Epithelial cell of prostate (primary cell): ENCODE results near the gene FAF2.

Experiments used
- DNase-seq: peaks from one replicate; pipeline ENCODE4 v3.0.0-alpha.2; 2011; ENCODE audit warnings: low read depth, low spot score
- H3K27ac ChIP-seq: fragments of 450-650 bp; 2 replicates; pipeline ENCODE4 v1.5.1; 2017; ENCODE audit warnings: mild to moderate bottlenecking

Gene FAF2

GRCh38 chr5:176528761-176529115 lies 80.6 kb downstream of the FAF2 start:
- DNase-seq, result no peak
- no peak overlapping the region for H3K27ac ChIP-seq

- H3K27ac ChIP-seq, result no peak overlapping the region
- DNase-seq, result no peak
Measured at GRCh38 chr5:176529116-176529740, 81.0 kb downstream of the FAF2 start.

- DNase-seq, result no peak
- no peak overlapping the region for H3K27ac ChIP-seq
Measured at GRCh38 chr5:176529741-176530141, 81.6 kb downstream of the FAF2 start.

DNA sequence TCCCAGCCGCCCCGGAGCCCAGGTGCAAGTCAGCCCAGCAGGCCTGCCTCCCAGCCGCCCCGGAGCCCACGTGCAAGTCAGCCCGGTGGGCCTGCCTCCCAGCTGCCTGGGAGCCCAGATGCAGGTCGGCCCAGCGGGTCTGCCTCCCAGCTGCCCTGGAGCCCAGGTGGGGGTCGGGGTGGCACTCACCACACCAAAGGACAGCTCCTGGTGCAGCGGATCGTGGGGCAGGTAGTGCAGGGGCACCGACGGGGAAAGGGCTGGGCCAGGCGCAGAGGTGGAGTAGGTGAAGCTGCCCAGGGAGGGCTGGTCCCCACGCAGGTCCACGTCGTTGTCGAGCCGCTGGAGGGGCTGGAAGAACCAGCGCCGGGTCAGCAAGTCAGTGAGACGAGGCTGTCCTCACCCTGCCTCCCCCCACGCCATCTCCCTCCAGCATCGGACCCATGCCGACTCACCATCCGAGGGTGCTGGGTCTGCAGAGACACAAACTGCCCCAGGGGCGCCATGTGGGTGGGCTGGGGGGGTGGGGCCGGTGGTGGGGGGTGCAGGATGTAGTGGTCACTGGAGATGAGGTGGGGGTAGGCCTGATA lies 82.3 kb downstream of the FAF2 start:
- no peak for DNase-seq
- no peak overlapping the region for H3K27ac ChIP-seq

DNA sequence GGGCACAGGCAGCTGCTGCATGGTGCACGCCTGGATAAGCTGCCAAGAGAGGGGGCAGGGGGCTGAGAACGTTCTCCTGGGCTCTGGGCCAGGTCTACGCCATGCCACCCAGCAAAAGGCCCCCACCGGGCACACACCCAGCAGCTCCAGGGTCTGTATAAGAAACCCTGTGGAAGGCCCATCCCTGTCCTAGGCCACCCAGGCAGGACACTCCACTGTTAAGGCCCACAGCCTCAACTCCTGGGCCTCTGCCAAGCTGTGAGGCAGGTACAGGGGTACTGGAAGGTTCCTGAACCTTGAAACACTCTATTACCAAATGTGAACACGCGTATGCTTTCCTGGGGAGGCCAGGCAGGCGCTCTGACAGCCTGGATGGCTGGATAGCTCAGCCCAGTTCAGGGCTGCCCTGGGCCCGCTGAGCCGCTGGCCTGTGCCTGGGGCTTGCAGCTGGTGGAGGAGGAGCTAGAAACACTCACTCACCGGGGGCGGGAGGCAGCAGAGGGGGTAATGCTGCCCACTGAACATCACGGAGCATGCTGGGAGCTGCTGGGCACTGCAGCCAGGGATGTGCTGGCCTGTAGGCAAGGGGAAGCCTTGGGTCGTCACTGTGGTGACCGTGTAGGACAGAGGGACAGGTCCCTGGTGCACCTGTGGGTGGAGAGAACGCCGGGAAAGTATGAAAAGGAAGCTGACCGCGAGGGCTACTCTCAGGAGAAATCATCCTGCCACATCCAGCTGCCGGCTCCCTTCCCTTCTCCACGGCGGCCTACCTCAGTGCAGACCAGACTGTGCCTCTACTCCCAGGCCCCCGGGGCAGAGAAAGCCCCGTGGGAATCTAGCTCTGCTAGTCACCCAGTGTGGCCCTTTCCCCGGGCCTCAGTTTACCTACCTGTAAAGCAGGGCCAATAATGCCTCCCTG lies 83.1 kb downstream of the FAF2 start:
- no peak for DNase-seq
- no peak overlapping the region for H3K27ac ChIP-seq

- H3K27ac ChIP-seq, result no peak overlapping the region
- no peak for DNase-seq
Measured at GRCh38 chr5:176531902-176532493, 83.8 kb downstream of the FAF2 start.

DNA sequence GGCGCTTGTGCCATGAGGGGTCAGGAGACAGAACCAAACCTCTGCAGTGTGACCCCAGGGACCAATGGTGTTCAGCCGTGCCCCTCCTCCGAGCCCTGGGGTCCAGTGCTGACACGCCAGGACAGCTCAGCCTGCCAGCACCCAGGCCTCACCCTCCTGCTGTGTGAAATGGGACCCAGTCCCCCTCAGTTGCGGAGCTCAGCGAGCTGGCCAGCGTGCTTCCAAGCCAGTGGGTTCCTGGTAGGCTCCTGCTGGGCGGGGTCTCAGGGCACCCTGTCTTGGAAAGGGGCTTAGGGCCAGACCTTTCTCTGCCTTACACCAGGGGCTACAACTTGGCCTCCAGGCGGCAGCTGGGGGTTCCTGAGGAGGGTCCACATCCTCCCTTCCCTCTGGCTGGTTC lies 84.6 kb downstream of the FAF2 start:
- H3K27ac ChIP-seq, result no peak overlapping the region
- DNase-seq, result no peak

GRCh38 chr5:176533390-176533789 lies 85.2 kb downstream of the FAF2 start:
- peak overlapping the region; percentile 93 for H3K27ac ChIP-seq
- no peak for DNase-seq

GRCh38 chr5:176533894-176534611 lies 85.9 kb downstream of the FAF2 start:
- H3K27ac ChIP-seq, result peak overlapping the region; percentile 93
- DNase-seq, result no peak

- DNase-seq, result no peak
- peak overlapping the region; percentile 93 for H3K27ac ChIP-seq
Measured at GRCh38 chr5:176534640-176535039, 86.5 kb downstream of the FAF2 start.

- no peak for DNase-seq
- peak overlapping the region; percentile 93 for H3K27ac ChIP-seq
Measured at GRCh38 chr5:176535101-176535663, 87.0 kb downstream of the FAF2 start.

- DNase-seq, result no peak
- peak overlapping the region; percentile 93 for H3K27ac ChIP-seq
Measured at GRCh38 chr5:176535664-176536131, 87.5 kb downstream of the FAF2 start.

DNA sequence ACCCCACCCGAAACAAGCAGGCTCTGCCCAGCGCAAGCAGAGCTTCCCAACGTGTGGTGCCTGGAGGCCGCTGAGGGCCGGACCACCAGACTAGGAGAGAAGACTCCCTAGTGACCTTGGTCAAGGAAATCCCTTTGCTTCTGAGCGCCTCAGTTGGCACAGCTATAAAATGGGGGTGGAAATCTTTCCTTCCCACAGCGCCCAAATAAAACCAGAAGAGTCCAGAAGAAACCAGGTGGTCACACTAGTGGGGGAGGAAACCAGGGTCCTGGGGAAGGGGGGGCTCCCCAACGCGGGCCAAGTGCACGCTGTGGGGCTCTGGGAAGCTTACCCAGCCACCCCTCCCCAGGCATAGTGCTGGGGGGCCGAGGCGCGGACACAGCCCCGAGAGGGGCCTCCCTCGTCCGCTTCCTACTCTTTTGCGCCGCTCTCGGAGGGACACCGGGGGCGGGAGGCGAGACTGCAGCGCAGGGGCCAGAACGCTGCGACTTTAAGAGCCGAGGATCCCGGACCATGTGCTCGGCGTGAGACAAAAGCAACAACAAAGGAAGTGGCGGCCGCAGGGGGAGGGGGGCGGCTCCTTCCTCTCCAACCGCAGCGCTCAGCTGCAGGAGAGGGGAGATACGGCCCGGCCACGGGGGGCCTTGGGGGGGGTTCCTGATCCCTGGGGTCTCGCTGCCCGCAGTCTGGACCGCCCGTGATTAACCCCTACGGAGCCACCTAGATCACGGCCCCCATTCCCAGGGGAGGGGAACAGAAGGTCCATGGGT lies 88.1 kb downstream of the FAF2 start:
- no peak for DNase-seq
- peak overlapping the region; percentile 93 for H3K27ac ChIP-seq

DNA sequence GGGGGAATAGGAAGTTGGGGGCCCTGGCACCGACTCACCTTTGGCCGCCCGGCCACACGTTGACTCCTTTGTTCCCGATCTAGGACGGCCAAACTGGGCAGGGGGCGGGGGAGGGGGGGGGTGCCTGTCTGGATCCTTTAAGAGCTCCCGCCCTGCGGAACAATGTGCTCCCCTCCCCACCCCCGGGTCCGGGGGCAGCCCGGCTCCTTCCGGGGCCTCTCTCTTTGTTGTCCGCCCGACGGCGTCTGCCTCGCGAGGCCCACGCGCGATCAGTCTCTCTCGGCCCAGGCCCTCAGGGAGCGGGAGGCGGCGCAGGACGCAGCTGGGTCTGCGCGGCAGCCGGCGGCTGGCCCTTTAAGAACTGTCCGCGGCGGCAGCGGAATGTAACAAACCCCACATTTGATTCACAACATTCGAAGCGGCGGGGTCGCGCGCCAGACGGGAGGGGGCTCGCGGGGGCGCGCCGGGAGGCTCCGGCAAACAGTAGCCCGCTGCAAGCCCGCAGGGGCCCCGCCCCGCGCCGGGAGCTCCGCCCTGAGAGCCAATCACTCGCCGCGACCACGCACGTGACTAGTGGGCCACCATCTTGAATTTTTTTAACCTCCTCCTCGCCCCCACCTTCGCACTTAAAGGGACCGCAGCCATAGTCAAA lies 88.8 kb downstream of the FAF2 start, which contains the start of gene RNF44:
RNF44 (minus strand) TSS at position 501 of the 652 bp plus-strand sequence. CDS start 4,930 bp downstream, outside the sequence.
- H3K27ac ChIP-seq, result peak within 1 kb of the TSS; percentile 93
- peak; percentile 88 for DNase-seq

- peak; percentile 98 for DNase-seq
Measured at GRCh38 chr5:176537554-176538229, 89.5 kb downstream of the FAF2 start.

DNA sequence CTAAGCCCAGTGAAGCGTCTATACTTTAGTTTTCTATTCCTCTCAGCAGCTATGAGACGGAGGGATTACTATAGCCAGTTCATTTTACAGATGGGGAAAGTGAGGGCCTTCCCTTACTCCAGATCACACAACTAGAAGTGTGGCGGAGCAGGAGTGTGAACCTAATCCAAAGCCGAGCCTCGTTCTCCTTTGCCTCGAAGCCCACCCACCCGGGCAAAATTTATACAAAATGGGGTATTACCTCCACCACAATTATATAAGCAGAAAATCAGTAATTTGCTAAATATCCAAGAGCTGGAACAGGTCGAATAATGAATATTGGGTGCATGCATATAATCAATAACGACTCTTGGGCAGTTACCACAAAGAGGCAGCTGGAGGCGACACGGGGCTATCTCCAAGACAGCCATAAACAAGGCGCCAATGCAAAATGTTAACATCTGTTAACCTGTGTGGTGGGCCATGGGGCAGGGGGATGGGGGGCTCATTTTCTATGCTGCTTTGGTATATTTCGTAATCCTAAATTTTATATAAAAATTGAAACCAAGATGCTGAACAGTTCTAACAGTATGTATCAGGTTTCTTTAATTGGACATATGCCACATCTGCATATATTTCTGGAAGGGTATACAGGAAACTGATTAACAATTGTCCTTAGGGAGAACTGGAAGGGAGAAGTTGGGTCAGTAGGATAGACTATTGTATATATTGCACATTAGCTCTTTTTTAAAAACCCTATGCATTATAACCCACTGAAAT lies 90.2 kb downstream of the FAF2 start:
- DNase-seq, result no peak
- peak overlapping the region; percentile 93 for H3K27ac ChIP-seq

More at GRCh38 chr5:176537554-176538229, 89.5 kb downstream of the FAF2 start:
- peak overlapping the region; percentile 93 for H3K27ac ChIP-seq

DNA sequence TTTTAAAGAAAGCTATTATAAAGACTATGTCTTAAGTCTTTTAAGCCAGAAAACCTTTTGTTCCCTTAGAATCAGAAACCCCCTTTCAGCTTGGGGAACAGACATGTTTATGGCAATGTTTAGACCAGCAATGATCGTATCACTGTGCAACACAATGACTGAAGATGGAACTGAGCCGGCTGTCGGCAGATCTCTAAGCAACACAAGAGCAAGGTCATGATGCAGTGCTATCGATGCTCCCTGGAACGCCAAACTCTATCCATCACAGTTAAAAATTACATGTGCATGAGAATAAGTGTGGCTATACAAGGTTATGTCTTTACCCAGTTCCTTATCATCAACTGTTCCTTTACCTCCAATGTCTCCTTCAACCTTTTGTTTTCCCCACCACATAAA lies 90.8 kb downstream of the FAF2 start:
- no peak for DNase-seq
- peak overlapping the region; percentile 93 for H3K27ac ChIP-seq
